ENCODE data around the gene SEC61B.
A peak's percentile ranks its signal among the peaks of the same experiment; 100 is the strongest.

The SEC61B gene

DNA sequence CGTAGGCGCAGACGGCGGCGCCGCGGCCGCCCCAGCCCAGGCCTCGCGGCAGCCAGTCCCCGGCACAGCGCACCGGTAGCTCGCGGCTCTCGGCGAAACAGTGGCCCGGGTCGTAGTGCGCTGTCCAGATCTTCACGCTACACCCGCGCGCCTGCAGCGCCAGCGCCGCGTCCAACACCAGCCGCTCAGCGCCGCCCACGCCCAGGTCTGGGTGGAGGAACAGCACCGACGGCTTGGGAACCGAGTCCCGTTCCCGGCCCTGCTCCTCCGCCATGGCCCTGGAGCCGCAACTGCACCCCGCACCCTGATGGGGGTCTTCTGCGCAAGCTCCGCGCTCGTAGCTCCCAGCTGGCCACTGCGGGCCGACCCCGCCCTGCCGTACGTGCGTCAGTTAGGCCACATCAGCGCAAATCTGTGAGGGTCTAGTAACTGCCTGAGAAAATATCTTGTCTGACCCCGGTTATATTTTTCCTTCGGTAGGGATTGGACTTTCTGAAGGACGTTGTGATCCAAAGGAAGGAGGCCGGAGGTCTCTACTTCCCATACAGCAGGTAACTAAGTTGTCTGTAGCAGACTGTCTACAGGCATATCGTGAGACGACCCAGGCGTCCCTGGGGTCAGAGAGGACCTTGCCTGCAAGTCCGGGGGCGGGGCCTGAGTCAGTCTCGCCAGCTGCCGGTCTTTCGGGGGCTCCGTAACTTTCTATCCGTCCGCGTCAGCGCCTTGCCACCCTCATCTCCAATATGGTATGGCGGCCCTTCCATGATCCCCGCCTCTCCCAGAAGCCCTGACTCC, at the start of gene SEC61B, which contains the start of gene ALG2 (continued):
- no peak for TF ChIP-seq ZSCAN30 (tag by site-specific recombination; IDR thresholded peaks at IDR 0.05)
- TF ChIP-seq, protein P1, sequence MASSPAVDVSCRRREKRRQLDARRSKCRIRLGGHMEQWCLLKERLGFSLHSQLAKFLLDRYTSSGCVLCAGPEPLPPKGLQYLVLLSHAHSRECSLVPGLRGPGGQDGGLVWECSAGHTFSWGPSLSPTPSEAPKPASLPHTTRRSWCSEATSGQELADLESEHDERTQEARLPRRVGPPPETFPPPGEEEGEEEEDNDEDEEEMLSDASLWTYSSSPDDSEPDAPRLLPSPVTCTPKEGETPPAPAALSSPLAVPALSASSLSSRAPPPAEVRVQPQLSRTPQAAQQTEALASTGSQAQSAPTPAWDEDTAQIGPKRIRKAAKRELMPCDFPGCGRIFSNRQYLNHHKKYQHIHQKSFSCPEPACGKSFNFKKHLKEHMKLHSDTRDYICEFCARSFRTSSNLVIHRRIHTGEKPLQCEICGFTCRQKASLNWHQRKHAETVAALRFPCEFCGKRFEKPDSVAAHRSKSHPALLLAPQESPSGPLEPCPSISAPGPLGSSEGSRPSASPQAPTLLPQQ (tag by site-specific recombination; IDR thresholded peaks at IDR 0.05), result no peak
- TF ChIP-seq, protein P2, sequence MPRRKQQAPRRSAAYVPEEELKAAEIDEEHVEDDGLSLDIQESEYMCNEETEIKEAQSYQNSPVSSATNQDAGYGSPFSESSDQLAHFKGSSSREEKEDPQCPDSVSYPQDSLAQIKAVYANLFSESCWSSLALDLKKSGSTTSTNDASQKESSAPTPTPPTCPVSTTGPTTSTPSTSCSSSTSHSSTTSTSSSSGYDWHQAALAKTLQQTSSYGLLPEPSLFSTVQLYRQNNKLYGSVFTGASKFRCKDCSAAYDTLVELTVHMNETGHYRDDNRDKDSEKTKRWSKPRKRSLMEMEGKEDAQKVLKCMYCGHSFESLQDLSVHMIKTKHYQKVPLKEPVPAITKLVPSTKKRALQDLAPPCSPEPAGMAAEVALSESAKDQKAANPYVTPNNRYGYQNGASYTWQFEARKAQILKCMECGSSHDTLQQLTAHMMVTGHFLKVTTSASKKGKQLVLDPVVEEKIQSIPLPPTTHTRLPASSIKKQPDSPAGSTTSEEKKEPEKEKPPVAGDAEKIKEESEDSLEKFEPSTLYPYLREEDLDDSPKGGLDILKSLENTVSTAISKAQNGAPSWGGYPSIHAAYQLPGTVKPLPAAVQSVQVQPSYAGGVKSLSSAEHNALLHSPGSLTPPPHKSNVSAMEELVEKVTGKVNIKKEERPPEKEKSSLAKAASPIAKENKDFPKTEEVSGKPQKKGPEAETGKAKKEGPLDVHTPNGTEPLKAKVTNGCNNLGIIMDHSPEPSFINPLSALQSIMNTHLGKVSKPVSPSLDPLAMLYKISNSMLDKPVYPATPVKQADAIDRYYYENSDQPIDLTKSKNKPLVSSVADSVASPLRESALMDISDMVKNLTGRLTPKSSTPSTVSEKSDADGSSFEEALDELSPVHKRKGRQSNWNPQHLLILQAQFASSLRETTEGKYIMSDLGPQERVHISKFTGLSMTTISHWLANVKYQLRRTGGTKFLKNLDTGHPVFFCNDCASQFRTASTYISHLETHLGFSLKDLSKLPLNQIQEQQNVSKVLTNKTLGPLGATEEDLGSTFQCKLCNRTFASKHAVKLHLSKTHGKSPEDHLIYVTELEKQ (tag by site-specific recombination; IDR thresholded peaks at IDR 0.05; ENCODE audit: borderline replicate concordance), result no peak
- peak; percentile 43; the same call in 1 of the 2 replicates for TF ChIP-seq ZNF76 (tag by site-specific recombination; IDR thresholded peaks at IDR 0.05; ENCODE audit: borderline replicate concordance, low read depth)
- TF ChIP-seq ZEB2 (tag by site-specific recombination; IDR thresholded peaks at IDR 0.05), result 0 out of 2 replicates have a peak, but pooled peaks have one; percentile 37
- TF ChIP-seq ZNF426 (tag by site-specific recombination; IDR thresholded peaks at IDR 0.05), result no peak
- no peak for TF ChIP-seq ZNF416 (tag by site-specific recombination; IDR thresholded peaks at IDR 0.05)
- TF ChIP-seq, protein P3, sequence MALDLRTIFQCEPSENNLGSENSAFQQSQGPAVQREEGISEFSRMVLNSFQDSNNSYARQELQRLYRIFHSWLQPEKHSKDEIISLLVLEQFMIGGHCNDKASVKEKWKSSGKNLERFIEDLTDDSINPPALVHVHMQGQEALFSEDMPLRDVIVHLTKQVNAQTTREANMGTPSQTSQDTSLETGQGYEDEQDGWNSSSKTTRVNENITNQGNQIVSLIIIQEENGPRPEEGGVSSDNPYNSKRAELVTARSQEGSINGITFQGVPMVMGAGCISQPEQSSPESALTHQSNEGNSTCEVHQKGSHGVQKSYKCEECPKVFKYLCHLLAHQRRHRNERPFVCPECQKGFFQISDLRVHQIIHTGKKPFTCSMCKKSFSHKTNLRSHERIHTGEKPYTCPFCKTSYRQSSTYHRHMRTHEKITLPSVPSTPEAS (tag by site-specific recombination; IDR thresholded peaks at IDR 0.05), result no peak
- peak; percentile 62 for TF ChIP-seq GLIS2 (tag by site-specific recombination; IDR thresholded peaks at IDR 0.05)
- no peak for TF ChIP-seq TRIM28 (IDR thresholded peaks at IDR 0.05; ENCODE audit: borderline replicate concordance, low read length)
- TF ChIP-seq ZNF660 (tag by site-specific recombination; IDR thresholded peaks at IDR 0.05), result no peak
- TF ChIP-seq ZNF157 (tag by site-specific recombination; IDR thresholded peaks at IDR 0.05), result no peak
- TF ChIP-seq ZFP3 (tag by site-specific recombination; IDR thresholded peaks at IDR 0.05; ENCODE audit: low read depth), result no peak
- no peak for TF ChIP-seq ZNF114 (tag by site-specific recombination; IDR thresholded peaks at IDR 0.05)
- TF ChIP-seq ZBTB48 (tag by site-specific recombination; IDR thresholded peaks at IDR 0.05), result peak; percentile 65; the same call in 1 of the 2 replicates
- TF ChIP-seq ZNF747 (tag by site-specific recombination; IDR thresholded peaks at IDR 0.05), result no peak
- TF ChIP-seq YY2 (tag by site-specific recombination; IDR thresholded peaks at IDR 0.05), result peak; percentile 81
- TF ChIP-seq BCL11A (tag by site-specific recombination; IDR thresholded peaks at IDR 0.05; ENCODE audit: low read depth), result no peak
- TF ChIP-seq, protein P4, sequence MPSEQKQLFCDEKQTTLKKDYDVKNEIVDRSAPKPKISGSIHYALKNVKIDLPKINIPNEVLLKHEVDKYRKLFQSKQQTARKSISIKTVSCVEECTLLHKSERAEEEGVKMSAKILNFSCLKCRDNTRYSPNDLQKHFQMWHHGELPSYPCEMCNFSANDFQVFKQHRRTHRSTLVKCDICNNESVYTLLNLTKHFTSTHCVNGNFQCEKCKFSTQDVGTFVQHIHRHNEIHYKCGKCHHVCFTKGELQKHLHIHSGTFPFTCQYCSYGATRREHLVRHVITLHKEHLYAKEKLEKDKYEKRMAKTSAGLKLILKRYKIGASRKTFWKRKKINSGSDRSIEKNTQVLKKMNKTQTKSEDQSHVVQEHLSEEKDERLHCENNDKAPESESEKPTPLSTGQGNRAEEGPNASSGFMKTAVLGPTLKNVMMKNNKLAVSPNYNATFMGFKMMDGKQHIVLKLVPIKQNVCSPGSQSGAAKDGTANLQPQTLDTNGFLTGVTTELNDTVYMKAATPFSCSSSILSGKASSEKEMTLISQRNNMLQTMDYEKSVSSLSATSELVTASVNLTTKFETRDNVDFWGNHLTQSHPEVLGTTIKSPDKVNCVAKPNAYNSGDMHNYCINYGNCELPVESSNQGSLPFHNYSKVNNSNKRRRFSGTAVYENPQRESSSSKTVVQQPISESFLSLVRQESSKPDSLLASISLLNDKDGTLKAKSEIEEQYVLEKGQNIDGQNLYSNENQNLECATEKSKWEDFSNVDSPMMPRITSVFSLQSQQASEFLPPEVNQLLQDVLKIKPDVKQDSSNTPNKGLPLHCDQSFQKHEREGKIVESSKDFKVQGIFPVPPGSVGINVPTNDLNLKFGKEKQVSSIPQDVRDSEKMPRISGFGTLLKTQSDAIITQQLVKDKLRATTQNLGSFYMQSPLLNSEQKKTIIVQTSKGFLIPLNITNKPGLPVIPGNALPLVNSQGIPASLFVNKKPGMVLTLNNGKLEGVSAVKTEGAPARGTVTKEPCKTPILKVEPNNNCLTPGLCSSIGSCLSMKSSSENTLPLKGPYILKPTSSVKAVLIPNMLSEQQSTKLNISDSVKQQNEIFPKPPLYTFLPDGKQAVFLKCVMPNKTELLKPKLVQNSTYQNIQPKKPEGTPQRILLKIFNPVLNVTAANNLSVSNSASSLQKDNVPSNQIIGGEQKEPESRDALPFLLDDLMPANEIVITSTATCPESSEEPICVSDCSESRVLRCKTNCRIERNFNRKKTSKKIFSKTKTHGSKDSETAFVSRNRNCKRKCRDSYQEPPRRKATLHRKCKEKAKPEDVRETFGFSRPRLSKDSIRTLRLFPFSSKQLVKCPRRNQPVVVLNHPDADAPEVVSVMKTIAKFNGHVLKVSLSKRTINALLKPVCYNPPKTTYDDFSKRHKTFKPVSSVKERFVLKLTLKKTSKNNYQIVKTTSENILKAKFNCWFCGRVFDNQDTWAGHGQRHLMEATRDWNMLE (tag by site-specific recombination; conservative IDR thresholded peaks at IDR 0.05; ENCODE audit: low read depth), result peak; percentile 76
- no peak for TF ChIP-seq ZSCAN16 (tag by site-specific recombination; IDR thresholded peaks at IDR 0.05)
- peak; percentile 64 for TF ChIP-seq ZNF600 (tag by site-specific recombination; IDR thresholded peaks at IDR 0.05)
- TF ChIP-seq ZNF629 (tag by site-specific recombination; IDR thresholded peaks at IDR 0.05), result peak; percentile 41; the same call in 1 of the 2 replicates
- TF ChIP-seq GLI2 (tag by site-specific recombination; IDR thresholded peaks at IDR 0.05; ENCODE audit: borderline replicate concordance, low read depth), result no peak
- no peak for TF ChIP-seq WT1 (tag by site-specific recombination; IDR thresholded peaks at IDR 0.05)
- TF ChIP-seq ZNF843 (tag by site-specific recombination; IDR thresholded peaks at IDR 0.05), result no peak
- peak; percentile 53 for TF ChIP-seq ZFHX2 (tag by site-specific recombination; conservative IDR thresholded peaks at IDR 0.05)
- TF ChIP-seq, protein P5, sequence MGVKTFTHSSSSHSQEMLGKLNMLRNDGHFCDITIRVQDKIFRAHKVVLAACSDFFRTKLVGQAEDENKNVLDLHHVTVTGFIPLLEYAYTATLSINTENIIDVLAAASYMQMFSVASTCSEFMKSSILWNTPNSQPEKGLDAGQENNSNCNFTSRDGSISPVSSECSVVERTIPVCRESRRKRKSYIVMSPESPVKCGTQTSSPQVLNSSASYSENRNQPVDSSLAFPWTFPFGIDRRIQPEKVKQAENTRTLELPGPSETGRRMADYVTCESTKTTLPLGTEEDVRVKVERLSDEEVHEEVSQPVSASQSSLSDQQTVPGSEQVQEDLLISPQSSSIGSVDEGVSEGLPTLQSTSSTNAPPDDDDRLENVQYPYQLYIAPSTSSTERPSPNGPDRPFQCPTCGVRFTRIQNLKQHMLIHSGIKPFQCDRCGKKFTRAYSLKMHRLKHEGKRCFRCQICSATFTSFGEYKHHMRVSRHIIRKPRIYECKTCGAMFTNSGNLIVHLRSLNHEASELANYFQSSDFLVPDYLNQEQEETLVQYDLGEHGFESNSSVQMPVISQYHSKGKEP (tag by site-specific recombination; IDR thresholded peaks at IDR 0.05), result no peak; the same call in 1 of the 2 replicates
- no peak for TF ChIP-seq ZNF664 (tag by site-specific recombination; IDR thresholded peaks at IDR 0.05)
